ENCODE results near the gene PLAC1. TPM values are rescaled to one million over a fixed set of nuclear protein-coding genes. Genes with fewer than 3 reads are reported as not detected.

The PLAC1 gene
- total RNA-seq, 1 experiment from 2014 or later: 2.7 TPM

DNA sequence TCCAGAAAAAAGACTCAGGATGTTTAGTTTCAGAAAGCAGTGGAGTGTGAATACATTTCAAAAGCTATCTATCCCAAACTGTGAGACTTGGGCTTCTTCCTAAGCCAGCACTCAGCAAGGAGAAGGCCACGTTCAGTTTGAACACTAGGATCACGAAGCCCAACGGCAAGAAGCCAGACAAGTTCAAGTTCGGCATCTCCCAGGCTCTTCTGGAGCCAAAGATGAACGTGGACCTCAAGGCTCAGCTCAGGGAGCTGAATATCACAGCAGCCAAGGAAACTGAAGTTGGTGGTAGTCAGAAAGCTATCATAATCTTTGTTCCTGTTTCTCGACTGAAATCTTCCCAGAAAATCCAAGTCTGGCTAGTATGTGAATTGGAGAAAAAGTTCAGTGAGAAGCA, 7.6 kb downstream of the PLAC1 start:
- no peaks in the 10 kb centered on the region for H3K36me3 Mint-ChIP-seq (ENCODE audit: insufficient read depth, unreplicated experiment)
- no TSS peak for BruUV-seq (replicated peaks)
- no peaks in the 10 kb centered on the region for H3K4me1 ChIP-seq
- no peaks in the 10 kb centered on the region for H3K9me3 ChIP-seq
- H3K4me3 ChIP-seq (ENCODE audit: low read depth, low read length): no peak overlapping the region
- no peak overlapping the region for H3K27ac Mint-ChIP-seq (ENCODE audit: unreplicated experiment)
- no peaks in the 10 kb centered on the region for H3K27me3 ChIP-seq (replicated peaks; ENCODE audit: control insufficient read depth, insufficient read depth, low read length)
- intact Hi-C loops (cut with micrococcal nuclease; ENCODE audit: unreplicated experiment): no loop called here
- H3K36me3 ChIP-seq (ENCODE audit: control insufficient read depth, insufficient read depth, low read length): no peaks in the 10 kb centered on the region
- POLR2A ChIA-PET: no interaction called here
- no peaks in the 10 kb centered on the region for H3K9me3 Mint-ChIP-seq (ENCODE audit: unreplicated experiment)
- H3K4me1 Mint-ChIP-seq (ENCODE audit: low read depth, unreplicated experiment): no peaks in the 10 kb centered on the region
- DNase-seq: no peak
- CTCF ChIA-PET: no interaction called here
- no peak overlapping the region for H3K4me3 Mint-ChIP-seq (ENCODE audit: unreplicated experiment)
- no peaks in the 10 kb centered on the region for H3K27me3 Mint-ChIP-seq (ENCODE audit: insufficient read depth, unreplicated experiment)
- no peak for TF ChIP-seq CTCF (IDR thresholded peaks at IDR 0.05; ENCODE audit: insufficient read depth in 1 of 2, low read depth in 1 of 2, low read length in 1 of 2, severe bottlenecking in 1 of 2, unreplicated experiment in 1 of 2)

DNA sequence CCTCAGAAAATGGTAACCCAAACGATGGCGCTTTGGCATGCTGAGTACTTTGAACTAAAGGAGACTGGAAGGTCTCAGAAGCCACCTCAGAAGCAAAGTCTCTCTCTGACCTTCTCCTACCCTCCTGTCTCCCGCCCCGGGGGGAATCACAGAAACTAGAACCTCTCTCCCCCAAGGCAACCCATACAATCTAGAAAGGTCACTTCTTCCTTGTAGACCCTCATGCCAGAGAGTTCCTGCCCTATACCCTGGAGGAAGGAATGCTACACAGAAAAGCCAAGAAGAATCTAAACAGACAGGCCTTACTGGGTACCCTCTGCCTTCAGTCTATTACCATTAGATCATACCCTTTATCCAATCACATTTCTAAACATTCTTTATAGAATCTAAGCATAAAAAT, 8.5 kb downstream of the PLAC1 start:
- no peak for TF ChIP-seq CTCF (IDR thresholded peaks at IDR 0.05; ENCODE audit: insufficient read depth in 1 of 2, low read depth in 1 of 2, low read length in 1 of 2, severe bottlenecking in 1 of 2, unreplicated experiment in 1 of 2)
- intact Hi-C loops (cut with micrococcal nuclease; ENCODE audit: unreplicated experiment): no loop called here
- BruUV-seq (replicated peaks): no TSS peak
- no peak overlapping the region for H3K27ac Mint-ChIP-seq (ENCODE audit: unreplicated experiment)
- H3K27me3 Mint-ChIP-seq (ENCODE audit: insufficient read depth, unreplicated experiment): no peaks in the 10 kb centered on the region
- H3K9me3 Mint-ChIP-seq (ENCODE audit: unreplicated experiment): no peaks in the 10 kb centered on the region
- Histone ChIP-seq H3K4me3 (ENCODE audit: low read depth, low read length) (no peak overlapping the region), H3K27me3 (replicated peaks; ENCODE audit: control insufficient read depth, insufficient read depth, low read length) (no peaks in the 10 kb centered on the region), H3K4me1 (no peaks in the 10 kb centered on the region), H3K36me3 (ENCODE audit: control insufficient read depth, insufficient read depth, low read length) (no peaks in the 10 kb centered on the region), H3K9me3 (no peaks in the 10 kb centered on the region)
- no peaks in the 10 kb centered on the region for H3K36me3 Mint-ChIP-seq (ENCODE audit: insufficient read depth, unreplicated experiment)
- H3K4me3 Mint-ChIP-seq (ENCODE audit: unreplicated experiment): no peak overlapping the region
- ChIA-PET CTCF (no interaction called here), POLR2A (no interaction called here)
- no peak for DNase-seq
- H3K4me1 Mint-ChIP-seq (ENCODE audit: low read depth, unreplicated experiment): no peaks in the 10 kb centered on the region

DNA sequence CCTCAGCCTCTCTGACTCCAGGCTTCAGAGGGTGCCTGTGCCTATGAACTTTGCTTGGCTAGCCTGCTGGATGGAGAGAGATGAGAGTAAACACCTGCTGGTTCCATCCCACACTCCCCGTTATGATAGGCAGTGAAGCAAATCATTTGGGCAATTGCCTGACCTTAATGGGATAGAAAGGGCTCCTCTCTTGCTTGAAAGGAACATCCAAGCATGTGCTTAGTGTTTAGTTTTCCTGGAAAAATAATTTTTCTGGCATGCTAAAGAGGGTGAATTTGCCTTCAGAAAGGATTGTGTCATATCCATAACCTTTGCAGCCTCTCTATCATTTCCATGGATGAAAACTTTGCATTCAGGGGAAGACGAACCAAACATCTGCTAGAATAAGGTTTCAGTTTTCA, 10.8 kb downstream of the PLAC1 start:
- CTCF ChIA-PET: no interaction called here
- Mint-ChIP-seq H3K27ac (ENCODE audit: unreplicated experiment) (no peak overlapping the region), H3K27me3 (ENCODE audit: insufficient read depth, unreplicated experiment) (no peaks in the 10 kb centered on the region), H3K9me3 (ENCODE audit: unreplicated experiment) (no peaks in the 10 kb centered on the region), H3K36me3 (ENCODE audit: insufficient read depth, unreplicated experiment) (no peaks in the 10 kb centered on the region), H3K4me1 (ENCODE audit: low read depth, unreplicated experiment) (no peaks in the 10 kb centered on the region), H3K4me3 (ENCODE audit: unreplicated experiment) (no peak overlapping the region)
- DNase-seq: no peak
- POLR2A ChIA-PET: no interaction called here
- intact Hi-C loops (cut with micrococcal nuclease; ENCODE audit: unreplicated experiment): no loop called here
- no peak overlapping the region for H3K4me3 ChIP-seq (ENCODE audit: low read depth, low read length)
- no peaks in the 10 kb centered on the region for H3K9me3 ChIP-seq
- no peaks in the 10 kb centered on the region for H3K4me1 ChIP-seq
- no peaks in the 10 kb centered on the region for H3K27me3 ChIP-seq (replicated peaks; ENCODE audit: control insufficient read depth, insufficient read depth, low read length)
- BruUV-seq (replicated peaks): no TSS peak
- TF ChIP-seq CTCF (IDR thresholded peaks at IDR 0.05; ENCODE audit: insufficient read depth in 1 of 2, low read depth in 1 of 2, low read length in 1 of 2, severe bottlenecking in 1 of 2, unreplicated experiment in 1 of 2): no peak
- H3K36me3 ChIP-seq (ENCODE audit: control insufficient read depth, insufficient read depth, low read length): no peaks in the 10 kb centered on the region

Data from Caco-2 (cell line).